Stomach smooth muscle (tissue), 2 donors: ENCODE measurements around the gene SNN.

Source experiments
- H3K27ac ChIP-seq: one replicate; pipeline ENCODE4 v1.7.0; 2013; ENCODE audit warnings: mild to moderate bottlenecking, low read length, inconsistent platforms
- H3K27me3 ChIP-seq, 2 donors: one replicate each; pipeline ENCODE4 v1.7.0; 2013; ENCODE audit warnings: low read length in 2 of 2; ENCODE audit not compliant: insufficient read depth in 2 of 2, control insufficient read depth in 1 of 2
- H3K36me3 ChIP-seq, 2 donors: one replicate each; pipeline ENCODE4 v1.7.0; 2013; ENCODE audit warnings: low read length in 2 of 2; ENCODE audit not compliant: control insufficient read depth in 2 of 2, insufficient read depth in 2 of 2
- H3K4me1 ChIP-seq: one replicate; pipeline ENCODE4 v1.7.0; 2013; ENCODE audit warnings: low read length; ENCODE audit not compliant: control insufficient read depth, insufficient read depth
- H3K4me3 ChIP-seq, 2 donors: one replicate each; pipeline ENCODE4 v1.7.0; 2013; ENCODE audit warnings: low read length in 2 of 2
- H3K9ac ChIP-seq, 2 donors: one replicate each; pipeline ENCODE4 v1.7.0; 2013; ENCODE audit warnings: low read length in 2 of 2, mild to moderate bottlenecking in 1 of 2
- H3K9me3 ChIP-seq, 2 donors: one replicate each; pipeline ENCODE4 v1.7.0; 2013; ENCODE audit warnings: low read length in 2 of 2; ENCODE audit not compliant: control insufficient read depth in 2 of 2
- donor health status: healthy.
- donor health status: Pancreatic carcinoma.

The SNN gene

GRCh38 chr16:11691771-11692170, 23.5 kb downstream of the SNN start:
- Histone ChIP-seq H3K4me1 (peaks cover 5% of the 10 kb centered on the region), H3K27me3 (no peaks in the 10 kb centered on the region), H3K9me3 (no peaks in the 10 kb centered on the region), H3K36me3 (peaks cover 27 to 36% of the 10 kb centered on the region in 2 donors), H3K9ac (no peak overlapping the region), H3K4me3 (no peak overlapping the region), H3K27ac (no peak overlapping the region)

GRCh38 chr16:11692171-11692570, 23.9 kb downstream of the SNN start:
- H3K4me3 ChIP-seq: no peak overlapping the region
- no peak overlapping the region for H3K9ac ChIP-seq
- H3K27ac ChIP-seq: no peak overlapping the region
- H3K36me3 ChIP-seq: peaks cover 31 to 40% of the 10 kb centered on the region in 2 donors
- peaks cover 5% of the 10 kb centered on the region for H3K4me1 ChIP-seq
- H3K27me3 ChIP-seq: no peaks in the 10 kb centered on the region
- H3K9me3 ChIP-seq: no peaks in the 10 kb centered on the region

GRCh38 chr16:11692651-11693050, 24.4 kb downstream of the SNN start:
- Histone ChIP-seq H3K27me3 (no peaks in the 10 kb centered on the region), H3K4me3 (no peak overlapping the region), H3K4me1 (peaks cover 1% of the 10 kb centered on the region), H3K27ac (no peak overlapping the region), H3K9me3 (no peaks in the 10 kb centered on the region), H3K9ac (no peak overlapping the region), H3K36me3 (peaks cover 31 to 40% of the 10 kb centered on the region in 2 donors)

- H3K4me3 ChIP-seq: no peak overlapping the region
- H3K27me3 ChIP-seq: no peaks in the 10 kb centered on the region
- no peaks in the 10 kb centered on the region for H3K4me1 ChIP-seq
- no peak overlapping the region for H3K27ac ChIP-seq
- H3K9ac ChIP-seq: no peak overlapping the region
- no peaks in the 10 kb centered on the region for H3K9me3 ChIP-seq
- H3K36me3 ChIP-seq: peaks cover 41 to 43% of the 10 kb centered on the region in 2 donors
Observed at GRCh38 chr16:11696266-11697012, 28.2 kb downstream of the SNN start.

GRCh38 chr16:11697319-11697718, 29.1 kb downstream of the SNN start:
- Histone ChIP-seq H3K27me3 (no peaks in the 10 kb centered on the region), H3K9ac (no peak overlapping the region), H3K4me3 (no peak overlapping the region), H3K36me3 (peaks cover 35 to 38% of the 10 kb centered on the region in 2 donors), H3K27ac (no peak overlapping the region), H3K4me1 (no peaks in the 10 kb centered on the region), H3K9me3 (no peaks in the 10 kb centered on the region)

GRCh38 chr16:11698271-11698689, 30.0 kb downstream of the SNN start:
- H3K4me1 ChIP-seq: no peaks in the 10 kb centered on the region
- no peak overlapping the region for H3K27ac ChIP-seq
- H3K4me3 ChIP-seq: no peak overlapping the region
- H3K27me3 ChIP-seq: no peaks in the 10 kb centered on the region
- no peak overlapping the region for H3K9ac ChIP-seq
- peaks cover 34 to 35% of the 10 kb centered on the region in 2 donors for H3K36me3 ChIP-seq
- H3K9me3 ChIP-seq: no peaks in the 10 kb centered on the region

- H3K4me3 ChIP-seq: no peak overlapping the region
- H3K36me3 ChIP-seq: peaks cover 34 to 35% of the 10 kb centered on the region in 2 donors
- no peak overlapping the region for H3K9ac ChIP-seq
- H3K9me3 ChIP-seq: no peaks in the 10 kb centered on the region
- H3K27ac ChIP-seq: no peak overlapping the region
- H3K4me1 ChIP-seq: no peaks in the 10 kb centered on the region
- H3K27me3 ChIP-seq: no peaks in the 10 kb centered on the region
Observed at GRCh38 chr16:11699234-11699894, 31.1 kb downstream of the SNN start.

GRCh38 chr16:11700264-11701029, 32.2 kb downstream of the SNN start:
- no peak overlapping the region for H3K27ac ChIP-seq
- no peaks in the 10 kb centered on the region for H3K27me3 ChIP-seq
- H3K4me3 ChIP-seq: no peak overlapping the region
- H3K9me3 ChIP-seq: no peaks in the 10 kb centered on the region
- peaks cover 5% of the 10 kb centered on the region for H3K4me1 ChIP-seq
- peaks cover 27 to 28% of the 10 kb centered on the region in 2 donors for H3K36me3 ChIP-seq
- no peak overlapping the region for H3K9ac ChIP-seq

GRCh38 chr16:11705311-11706025, 37.2 kb downstream of the SNN start:
- Histone ChIP-seq H3K9ac (no peak overlapping the region), H3K27me3 (no peaks in the 10 kb centered on the region), H3K4me1 (peaks cover 5% of the 10 kb centered on the region), H3K36me3 (peaks cover 5 to 12% of the 10 kb centered on the region in 2 donors), H3K4me3 (no peak overlapping the region), H3K27ac (no peak overlapping the region), H3K9me3 (no peaks in the 10 kb centered on the region)

- H3K36me3 ChIP-seq: peaks cover 5 to 13% of the 10 kb centered on the region in 2 donors
- H3K4me1 ChIP-seq: peaks cover 5% of the 10 kb centered on the region
Observed at GRCh38 chr16:11706180-11706742, 38.0 kb downstream of the SNN start.

More at GRCh38 chr16:11706180-11706742, 38.0 kb downstream of the SNN start:
- Histone ChIP-seq H3K4me3 (peak overlapping the region in 1 of 2 donors; percentile 7), H3K9ac (no peak overlapping the region), H3K27ac (no peak overlapping the region), H3K27me3 (no peaks in the 10 kb centered on the region), H3K9me3 (no peaks in the 10 kb centered on the region)
